Measurements from ENCODE around the gene SLC22A31. TPM values are rescaled to one million over a fixed set of nuclear protein-coding genes. Genes with fewer than 3 reads are reported as not detected.
"Not testable (repeated sequence)": the region's sequence is repeated elsewhere in the genome, so short reads cannot be mapped to it uniquely, and the experiment has no call there.

Gene SLC22A31
- total and polyA plus RNA-seq, 2 experiments from 2014 or later: 2.1 to 13.8 TPM

GRCh38 chr16:89192956-89193575 lies 7.3 kb downstream of the SLC22A31 start (continued):
- TF ChIP-seq ZNF462 (CRISPR knock-in tag; IDR thresholded peaks at IDR 0.05) (no peak), STAT1 (IDR thresholded peaks at IDR 0.05; ENCODE audit: unreplicated experiment) (no peak), ZNF114 (CRISPR knock-in tag; IDR thresholded peaks at IDR 0.05) (no peak), ZNF331 (CRISPR knock-in tag; IDR thresholded peaks at IDR 0.05; ENCODE audit: low read depth) (no peak)
- TF ChIP-seq, protein P1, sequence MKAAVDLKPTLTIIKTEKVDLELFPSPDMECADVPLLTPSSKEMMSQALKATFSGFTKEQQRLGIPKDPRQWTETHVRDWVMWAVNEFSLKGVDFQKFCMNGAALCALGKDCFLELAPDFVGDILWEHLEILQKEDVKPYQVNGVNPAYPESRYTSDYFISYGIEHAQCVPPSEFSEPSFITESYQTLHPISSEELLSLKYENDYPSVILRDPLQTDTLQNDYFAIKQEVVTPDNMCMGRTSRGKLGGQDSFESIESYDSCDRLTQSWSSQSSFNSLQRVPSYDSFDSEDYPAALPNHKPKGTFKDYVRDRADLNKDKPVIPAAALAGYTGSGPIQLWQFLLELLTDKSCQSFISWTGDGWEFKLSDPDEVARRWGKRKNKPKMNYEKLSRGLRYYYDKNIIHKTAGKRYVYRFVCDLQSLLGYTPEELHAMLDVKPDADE (IDR thresholded peaks at IDR 0.05): no peak

DNA sequence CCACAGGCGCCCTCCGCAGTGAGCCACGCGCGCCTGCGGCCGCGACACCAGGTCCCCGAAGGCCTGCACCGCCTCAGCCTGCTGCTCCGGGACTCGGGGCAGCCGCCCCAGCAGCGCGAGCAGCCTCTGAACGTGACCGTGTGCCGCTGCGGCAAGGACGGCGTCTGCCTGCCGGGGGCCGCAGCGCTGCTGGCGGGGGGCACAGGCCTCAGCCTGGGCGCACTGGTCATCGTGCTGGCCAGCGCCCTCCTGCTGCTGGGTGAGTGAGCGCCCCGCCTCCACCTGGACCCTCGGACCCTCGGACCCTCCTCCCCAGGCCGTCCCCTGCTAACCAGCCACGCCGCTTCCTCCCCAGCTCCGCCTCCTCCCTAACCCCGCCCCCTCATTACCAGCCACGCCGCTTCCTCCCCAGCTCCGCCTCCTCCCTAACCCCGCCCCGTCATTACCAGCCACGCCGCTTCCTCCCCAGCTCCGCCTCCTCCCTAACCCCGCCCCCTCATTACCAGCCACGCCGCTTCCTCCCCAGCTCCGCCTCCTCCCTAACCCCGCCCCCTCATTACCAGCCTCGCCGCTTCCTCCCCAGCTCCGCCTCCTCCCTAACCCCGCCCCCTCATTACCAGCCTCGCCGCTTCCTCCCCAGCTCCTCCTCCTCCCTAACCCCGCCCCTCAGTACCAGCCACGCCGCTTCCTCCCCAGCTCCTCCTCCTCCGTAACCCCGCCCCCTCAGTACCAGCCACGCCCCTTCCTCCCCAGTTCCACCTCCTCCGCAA lies 8.0 kb downstream of the SLC22A31 start:
- Histone ChIP-seq H2AFZ (0 out of 2 replicates have a peak overlapping the region, but pooled peaks have one; percentile 66), H3K4me3 (peak overlapping the region; percentile 64), H3K4me2 (peak overlapping the region; percentile 79)
- not testable (repeated sequence) for H3K79me2 ChIP-seq (replicated peaks; ENCODE audit: insufficient read depth); H3K27me3 ChIP-seq (ENCODE audit: insufficient read depth); H3K9me2 ChIP-seq (ENCODE audit: insufficient read depth); H3K27ac Mint-ChIP-seq; H3F3A ChIP-seq (replicated peaks; ENCODE audit: low read depth); H3K27ac ChIP-seq (ENCODE audit: low read depth); H3K36me3 ChIP-seq (ENCODE audit: insufficient read depth); H3K4me1 Mint-ChIP-seq; H3K4me3 Mint-ChIP-seq; H3K9me3 Mint-ChIP-seq; H3K36me3 Mint-ChIP-seq (ENCODE audit: low read depth); H3K4me1 ChIP-seq (ENCODE audit: insufficient read depth); H4K20me1 ChIP-seq (replicated peaks; ENCODE audit: insufficient read depth)
- H3K27me3 Mint-ChIP-seq (ENCODE audit: insufficient read depth, low read depth, poor library complexity): peaks cover 17% of the 10 kb centered on the region
- DNase-seq (ENCODE audit: low spot score): peak; percentile 89
- ATAC-seq: peak; percentile 55

Measured in GM23338 (cell line).